Endothelial cell of umbilical vein (primary cell): ENCODE results near the gene PPEF2. TPM values are rescaled to one million over a fixed set of nuclear protein-coding genes. Genes with fewer than 3 reads are reported as not detected.

Experiments used
- BruUV-seq: library from RNA; stranded (reverse); fragments of 400-500 nt; replicated peaks from 2 replicates; lab custom pipeline; 2021; lab: Mats Ljungman, UMichigan
- CTCF ChIA-PET: fragments of 300-600, 350-600 bp; sonication (Branson Sonifier 250); formaldehyde crosslinking; loops from one replicate; lab custom pipeline; 2021; ENCODE audit warnings: antibody characterized with exemption, inconsistent platforms; lab: Charles Lee
- POLR2A ChIA-PET: fragments of 300-600, 350-600 bp; sonication (Branson Sonifier 250); formaldehyde crosslinking; loops from one replicate; lab custom pipeline; 2021; ENCODE audit warnings: antibody characterized with exemption, inconsistent platforms; lab: Charles Lee
- DNase-seq: peaks from one replicate; pipeline ENCODE4 v3.0.0-alpha.2; 2011; ENCODE audit warnings: low read depth, low spot score
- FAIRE-seq: peaks from 2 replicates; lab custom pipeline; 2011; peaks lifted over from hg19 to GRCh38; lab: Jason Lieb, UNC
- H2AFZ ChIP-seq: 2 replicates; pipeline ENCODE4 v1.6.0; 2012; ENCODE audit warnings: low read depth, low read length, control low read depth, inconsistent platforms
- H3K27ac ChIP-seq: 2 replicates; pipeline ENCODE4 v1.5.1; 2011; ENCODE audit warnings: low read depth, mild to moderate bottlenecking, control low read depth, low read length, moderate library complexity; ENCODE audit not compliant: insufficient read depth
- H3K27me3 ChIP-seq, 2 experiments: 2 replicates each; pipeline versions ENCODE4 v1.6.0 to v1.6.1; 2011; ENCODE audit warnings: low read length in 2 of 2, mixed read lengths in 1 of 2; ENCODE audit not compliant: control insufficient read depth in 2 of 2, insufficient read depth in 2 of 2
- H3K36me3 ChIP-seq, 2 experiments: 2 replicates in 1 of 2; 3 replicates in 1 of 2; pipeline ENCODE4 v1.5.1; 2011; ENCODE audit warnings: low read length in 2 of 2, mild to moderate bottlenecking in 1 of 2, moderate library complexity in 1 of 2; ENCODE audit not compliant: control insufficient read depth in 2 of 2, insufficient read depth in 2 of 2; ENCODE audit errors: extremely low read depth in 1 of 2
- H3K4me1 ChIP-seq: 3 replicates; pipeline ENCODE4 v1.5.1; 2011; ENCODE audit warnings: mild to moderate bottlenecking, low read length; ENCODE audit not compliant: control insufficient read depth, insufficient read depth; ENCODE audit errors: extremely low read depth
- H3K4me2 ChIP-seq: 2 replicates; pipeline ENCODE4 v1.6.1; 2011; ENCODE audit warnings: low read length, control low read depth, mixed read lengths; ENCODE audit not compliant: insufficient read depth
- H3K4me3 ChIP-seq, 3 experiments: fragments of 200-600 bp in 1 of 3; sonication (generic), shearing (Covaris generic) in 1 of 3; replicated peaks in 1 of 3; 2 replicates each; pipeline ENCODE4 v1.5.1; 2011 to 2016; ENCODE audit warnings: control low read depth in 3 of 3, low read length in 3 of 3, mild to moderate bottlenecking in 2 of 3, inconsistent platforms in 1 of 3, low read depth in 1 of 3, moderate library complexity in 1 of 3; ENCODE audit not compliant: insufficient read depth in 1 of 3
- H3K79me2 ChIP-seq: 2 replicates; pipeline ENCODE4 v1.6.0; 2012; ENCODE audit warnings: low read length, inconsistent platforms; ENCODE audit not compliant: control insufficient read depth, insufficient read depth
- H3K9ac ChIP-seq: replicated peaks from 2 replicates; pipeline ENCODE3; 2011; ENCODE audit warnings: low read length, control low read depth; ENCODE audit not compliant: insufficient read depth; ENCODE audit errors: extremely low read depth
- H3K9me1 ChIP-seq: replicated peaks from 3 replicates; pipeline ENCODE4 v1.6.0; 2011; ENCODE audit warnings: mild to moderate bottlenecking, low read length; ENCODE audit not compliant: control insufficient read depth, insufficient read depth; ENCODE audit errors: extremely low read depth
- H3K9me3 ChIP-seq: replicated peaks from 2 replicates; pipeline ENCODE4 v1.5.1; 2012; ENCODE audit warnings: low read length, inconsistent platforms; ENCODE audit not compliant: control insufficient read depth, insufficient read depth
- H4K20me1 ChIP-seq: replicated peaks from 2 replicates; pipeline ENCODE3; 2011; ENCODE audit warnings: mild to moderate bottlenecking, low read length; ENCODE audit not compliant: control insufficient read depth, insufficient read depth; ENCODE audit errors: extremely low read depth
- CTCF ChIP-seq, 2 donors: IDR thresholded peaks; 1 replicate in 1 of 2; 2 replicates in 1 of 2; pipeline ENCODE4 v1.5.1; 2011; ENCODE audit warnings: low read length in 2 of 2, mild to moderate bottlenecking in 2 of 2, moderate library complexity in 2 of 2, control low read depth in 1 of 2, inconsistent platforms in 1 of 2, low read depth in 1 of 2; ENCODE audit not compliant: insufficient read depth in 1 of 2; ENCODE audit errors: extremely low read depth in 1 of 2
- EZH2 ChIP-seq: IDR thresholded peaks from 2 replicates; pipeline ENCODE4 v1.6.1; 2012; ENCODE audit warnings: borderline replicate concordance, low read depth, mild to moderate bottlenecking, moderate library complexity, low read length, inconsistent platforms; ENCODE audit not compliant: severe bottlenecking
- FOS ChIP-seq: IDR thresholded peaks from 2 replicates; pipeline ENCODE4 v1.6.1; 2011; ENCODE audit warnings: mild to moderate bottlenecking, low read length, moderate library complexity, borderline replicate concordance; ENCODE audit not compliant: insufficient read depth
- GATA2 ChIP-seq: IDR thresholded peaks from 2 replicates; pipeline ENCODE4 v1.7.0; 2011; ENCODE audit warnings: low read depth, mild to moderate bottlenecking, moderate library complexity, mixed read lengths, low read length; ENCODE audit not compliant: insufficient read length, insufficient read depth
- JUN ChIP-seq: IDR thresholded peaks from 2 replicates; pipeline ENCODE4 v1.6.1; 2011; ENCODE audit warnings: borderline replicate concordance, low read depth; ENCODE audit not compliant: insufficient read length, insufficient read depth
- MAX ChIP-seq: IDR thresholded peaks from 2 replicates; pipeline ENCODE4 v1.6.1; 2011; ENCODE audit not compliant: insufficient read depth, insufficient read length
- MYC ChIP-seq: IDR thresholded peaks from one replicate; pipeline ENCODE4 v1.6.1; 2011; ENCODE audit warnings: mild to moderate bottlenecking, low read depth, low read length
- POLR2A ChIP-seq: IDR thresholded peaks from 2 replicates; pipeline ENCODE4 v1.6.1; 2012; ENCODE audit warnings: low read depth, mild to moderate bottlenecking, control low read depth, low read length
- POLR2AphosphoS5 ChIP-seq: IDR thresholded peaks from 2 replicates; pipeline ENCODE4 v1.6.1; 2012; ENCODE audit warnings: low read depth, mild to moderate bottlenecking, control low read depth, low read length, moderate library complexity; ENCODE audit not compliant: insufficient read depth
- dilution Hi-C: fragments of 300-500 bp; cut with MboI; formaldehyde crosslinking; loops from one replicate; pipeline ENCODE4 v1.15.0; 2019; ENCODE audit warnings: low sequenced_read_pairs; ENCODE audit not compliant: extremely low pct_ligation_motif_present
- intact Hi-C: fragments of 100-400 bp; cut with micrococcal nuclease; formaldehyde crosslinking; loops from one replicate; pipeline ENCODE4 v1.10.0; 2022
- polyA plus RNA-seq, 4 experiments: library from polyadenylated mRNA; depleted of rRNA in 3 of 4; stranded (reverse) in 3 of 4; unstranded in 1 of 4; fragments of >200 nt; gene quantifications; 2 replicates each; pipeline versions ENCODE4 v1.2.1 to v1.2.3, GENCODE V29; 2011 to 2012; ENCODE audit warnings: missing spikeins in 1 of 4
- total RNA-seq: library from RNA; stranded (reverse); gene quantifications from 2 replicates; pipeline ENCODE4 v1.2.3, GENCODE V29; 2021

Gene PPEF2
- total and polyA plus RNA-seq, 2 donors (not counting 3 experiments of a cell fraction or from before 2014, with no cell fraction given), result 0.23 TPM; not detected in 1

- Histone ChIP-seq H3K27ac (no peak overlapping the region), H3K4me3 (no peak overlapping the region), H3K9ac (no peak overlapping the region), H3K9me1 (no peaks in the 10 kb centered on the region), H2AFZ (no peak overlapping the region), H4K20me1 (no peaks in the 10 kb centered on the region), H3K27me3 (no peaks in the 10 kb centered on the region), H3K4me1 (no peaks in the 10 kb centered on the region), H3K9me3 (no peaks in the 10 kb centered on the region), H3K4me2 (no peak overlapping the region), H3K79me2 (no peaks in the 10 kb centered on the region), H3K36me3 (no peaks in the 10 kb centered on the region)
- POLR2A ChIA-PET, result no interaction called here
- no peak for FAIRE-seq
- dilution Hi-C loops (no loop called here), intact Hi-C loops (no loop called here)
- no peak for TF ChIP-seq GATA2
- TF ChIP-seq MYC, result no peak
- no peak for TF ChIP-seq CTCF (IDR thresholded peaks at IDR 0.05; ENCODE audit: extremely low read depth in 1 of 2, insufficient read depth in 1 of 2, low read depth in 1 of 2, low read length in 2 of 2)
- TF ChIP-seq MAX, result no peak
- BruUV-seq, result no TSS peak
- CTCF ChIA-PET, result interaction anchor here (0.8 to 8.2 kb wide), 2 partner anchors 13 to 88 kb away, joined by 3 to 82 read pairs; no protein-coding TSS in a partner anchor
- no peak for DNase-seq
These were observed 6.3 kb upstream of the PPEF2 start for GRCh38 chr4:75908555-75908954.

GRCh38 chr4:75907966-75908365, 5.7 kb upstream of the PPEF2 start:
- H3K4me2 ChIP-seq, result no peak overlapping the region
- H3K9me3 ChIP-seq, result no peaks in the 10 kb centered on the region
- dilution Hi-C loops, result no loop called here
- DNase-seq (no peak), FAIRE-seq (no peak)
- no peaks in the 10 kb centered on the region for H3K36me3 ChIP-seq
- TF ChIP-seq MYC, result no peak
- no peak for TF ChIP-seq GATA2
- TF ChIP-seq CTCF (IDR thresholded peaks at IDR 0.05; ENCODE audit: extremely low read depth in 1 of 2, insufficient read depth in 1 of 2, low read depth in 1 of 2, low read length in 2 of 2), result no peak
- no peak for TF ChIP-seq POLR2AphosphoS5
- TF ChIP-seq MAX, result no peak
- TF ChIP-seq JUN, result no peak
- no peak for TF ChIP-seq FOS
- no peak for TF ChIP-seq POLR2A
- no peak for TF ChIP-seq EZH2
- no peaks in the 10 kb centered on the region for H3K79me2 ChIP-seq
- no peak overlapping the region for H3K4me3 ChIP-seq
- CTCF ChIA-PET, result interaction anchor here (0.8 to 8.2 kb wide), 3 partner anchors 13 to 88 kb away, joined by 3 to 82 read pairs (median 3); no protein-coding TSS in a partner anchor
- POLR2A ChIA-PET, result no interaction called here
- no TSS peak for BruUV-seq
- no peak overlapping the region for H2AFZ ChIP-seq
- H3K27me3 ChIP-seq, result no peaks in the 10 kb centered on the region
- H3K9me1 ChIP-seq, result no peaks in the 10 kb centered on the region
- H3K9ac ChIP-seq, result no peak overlapping the region
- no peaks in the 10 kb centered on the region for H4K20me1 ChIP-seq
- no peaks in the 10 kb centered on the region for H3K4me1 ChIP-seq
- intact Hi-C loops, result no loop called here
- H3K27ac ChIP-seq, result no peak overlapping the region
